22Rv1 (cell line): ENCODE measurements around the gene JKAMP.

ENCODE experiments used
- H3K27ac ChIP-seq: fragments of 450-650 bp; 2 replicates; pipeline ENCODE4 v1.5.1; 2017
- ZFX ChIP-seq: fragments of 450-650 bp; IDR thresholded peaks from 2 replicates; pipeline ENCODE4 v1.6.1; 2017; ENCODE audit warnings: antibody characterized with exemption, borderline replicate concordance
- TF ChIP-seq, protein P1 (sequence below): fragments of 450-650 bp; IDR thresholded peaks from 2 replicates; pipeline ENCODE4 v1.5.1; 2017; ENCODE audit warnings: mild to moderate bottlenecking

The JKAMP gene

GRCh38 chr14:59520224-59520623 is 35.9 kb downstream of the JKAMP start:
- TF ChIP-seq ZFX: no peak
- TF ChIP-seq, protein P1, sequence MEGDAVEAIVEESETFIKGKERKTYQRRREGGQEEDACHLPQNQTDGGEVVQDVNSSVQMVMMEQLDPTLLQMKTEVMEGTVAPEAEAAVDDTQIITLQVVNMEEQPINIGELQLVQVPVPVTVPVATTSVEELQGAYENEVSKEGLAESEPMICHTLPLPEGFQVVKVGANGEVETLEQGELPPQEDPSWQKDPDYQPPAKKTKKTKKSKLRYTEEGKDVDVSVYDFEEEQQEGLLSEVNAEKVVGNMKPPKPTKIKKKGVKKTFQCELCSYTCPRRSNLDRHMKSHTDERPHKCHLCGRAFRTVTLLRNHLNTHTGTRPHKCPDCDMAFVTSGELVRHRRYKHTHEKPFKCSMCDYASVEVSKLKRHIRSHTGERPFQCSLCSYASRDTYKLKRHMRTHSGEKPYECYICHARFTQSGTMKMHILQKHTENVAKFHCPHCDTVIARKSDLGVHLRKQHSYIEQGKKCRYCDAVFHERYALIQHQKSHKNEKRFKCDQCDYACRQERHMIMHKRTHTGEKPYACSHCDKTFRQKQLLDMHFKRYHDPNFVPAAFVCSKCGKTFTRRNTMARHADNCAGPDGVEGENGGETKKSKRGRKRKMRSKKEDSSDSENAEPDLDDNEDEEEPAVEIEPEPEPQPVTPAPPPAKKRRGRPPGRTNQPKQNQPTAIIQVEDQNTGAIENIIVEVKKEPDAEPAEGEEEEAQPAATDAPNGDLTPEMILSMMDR: no peak
- no peak overlapping the region for H3K27ac ChIP-seq

DNA sequence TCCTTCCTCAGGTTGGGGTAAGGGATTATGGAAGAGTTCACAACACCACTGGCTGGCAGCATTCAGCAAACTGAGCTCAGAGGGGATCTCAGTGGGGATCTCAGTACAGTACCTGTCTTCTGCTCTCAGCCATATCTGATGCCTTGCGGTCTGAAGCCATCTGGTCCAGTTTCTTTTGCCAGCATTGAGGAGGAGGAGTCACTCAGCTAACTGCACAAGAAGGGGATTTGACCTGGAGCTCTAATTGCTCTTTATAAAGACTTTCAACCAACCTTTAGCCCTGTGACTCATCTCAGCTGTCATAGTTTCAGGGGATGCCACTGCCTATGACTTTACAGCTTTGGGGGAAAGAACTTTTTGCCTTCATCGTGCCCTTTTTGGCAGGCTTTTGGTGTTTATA is 44.9 kb downstream of the JKAMP start:
- TF ChIP-seq ZFX: no peak
- TF ChIP-seq, protein P1: no peak
- H3K27ac ChIP-seq: no peak overlapping the region

GRCh38 chr14:59530349-59530748 is 46.0 kb downstream of the JKAMP start:
- TF ChIP-seq, protein P1: no peak
- no peak for TF ChIP-seq ZFX
- H3K27ac ChIP-seq: no peak overlapping the region

DNA sequence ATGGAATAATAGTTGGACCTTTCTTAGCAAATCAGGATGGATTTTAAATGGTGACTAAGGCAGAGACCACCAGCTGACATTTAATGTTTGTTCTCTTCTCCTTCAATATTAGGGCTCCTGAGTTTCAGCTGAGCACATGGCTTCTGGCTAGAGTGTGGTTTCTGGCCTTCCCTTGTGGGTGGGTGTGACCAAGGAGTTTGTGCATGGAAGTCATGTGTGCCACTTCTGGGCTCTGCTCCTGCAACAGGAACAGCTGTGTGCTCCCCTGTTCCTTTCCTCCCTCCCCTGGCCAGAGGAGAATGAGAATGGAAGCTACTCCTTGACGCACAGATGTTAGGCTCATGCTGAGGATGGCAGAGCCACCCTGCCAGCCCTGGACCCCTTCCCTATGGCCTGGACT is 48.1 kb downstream of the JKAMP start:
- H3K27ac ChIP-seq: no peak overlapping the region
- no peak for TF ChIP-seq ZFX
- TF ChIP-seq, protein P1: no peak

DNA sequence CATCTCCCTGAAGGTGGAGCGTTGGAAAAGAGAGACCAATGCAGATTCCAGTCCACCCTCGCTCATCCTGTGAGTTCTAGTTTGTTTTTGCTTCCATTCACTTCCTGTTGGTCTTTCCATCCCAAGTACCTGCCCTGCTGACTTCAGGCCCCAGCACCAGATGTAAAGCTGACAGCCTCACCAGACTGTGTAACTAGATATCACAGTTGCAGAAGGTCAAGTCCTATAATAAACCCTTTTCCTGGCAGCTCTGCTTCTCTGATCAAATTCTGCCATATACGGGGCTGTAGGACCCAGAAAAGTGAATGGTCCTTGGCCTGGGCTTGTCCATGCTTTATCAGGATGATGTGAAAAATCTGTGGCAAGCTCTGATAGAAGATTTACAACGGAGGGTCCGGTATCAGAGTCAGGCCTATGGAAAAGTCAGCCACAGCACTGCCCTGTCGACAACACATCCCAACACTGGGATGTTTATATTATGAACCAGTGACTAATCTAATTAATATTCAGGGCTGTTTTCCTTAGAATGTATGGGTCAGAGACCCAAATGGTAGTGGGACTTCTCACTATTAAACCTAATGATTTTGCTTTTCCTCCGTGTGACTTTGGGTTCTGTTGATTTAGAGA is 50.2 kb downstream of the JKAMP start:
- H3K27ac ChIP-seq: no peak overlapping the region
- TF ChIP-seq, protein P1: no peak
- no peak for TF ChIP-seq ZFX

DNA sequence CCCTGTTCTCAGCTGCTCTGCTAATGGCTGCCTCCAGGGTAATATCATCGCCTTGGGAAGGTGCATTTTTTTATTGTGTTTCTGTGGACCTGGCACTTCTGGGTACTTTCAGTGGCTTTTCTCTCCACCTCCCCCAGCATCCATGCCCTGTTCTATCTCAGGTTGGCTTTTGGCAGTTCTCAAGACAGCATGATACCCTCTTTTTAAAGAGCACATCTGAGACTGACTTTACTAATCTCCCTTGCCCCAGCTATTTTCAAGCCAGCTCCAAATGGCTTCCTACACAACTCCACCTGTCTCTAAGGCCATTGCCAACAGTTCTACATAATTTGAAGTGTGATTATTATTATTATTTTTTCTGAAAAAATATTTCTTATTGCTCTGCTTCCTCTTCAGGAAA is 53.2 kb downstream of the JKAMP start:
- H3K27ac ChIP-seq: no peak overlapping the region
- TF ChIP-seq ZFX: no peak
- TF ChIP-seq, protein P1: no peak

DNA sequence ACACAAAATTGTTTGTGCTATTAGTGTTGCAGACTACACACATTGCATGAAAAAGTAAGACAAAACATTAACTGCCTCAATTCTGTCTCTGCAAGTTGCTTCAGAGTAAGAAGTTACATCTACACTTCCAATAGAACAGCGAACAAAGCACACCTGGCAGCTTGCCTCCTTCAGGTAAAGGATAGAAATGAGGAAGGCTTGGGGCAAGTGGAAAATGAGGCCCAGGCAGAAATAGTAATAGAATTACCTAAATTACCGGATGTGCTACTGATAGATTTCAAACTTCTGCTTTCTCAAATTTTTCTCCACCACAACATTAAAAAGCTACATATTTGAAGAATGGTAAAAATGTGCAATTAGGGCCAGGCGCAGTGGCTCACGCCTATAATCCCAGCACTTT is 54.6 kb downstream of the JKAMP start:
- TF ChIP-seq ZFX: no peak
- TF ChIP-seq, protein P1: no peak
- H3K27ac ChIP-seq: no peak overlapping the region
